PFSK-1 (cell line): ENCODE results near the gene GAB1.

Source experiments
- POLR2AphosphoS5 ChIP-seq: IDR thresholded peaks from 2 replicates; pipeline ENCODE4 v1.6.1; 2012; ENCODE audit warnings: low read depth, mild to moderate bottlenecking, control low read depth, low read length, moderate library complexity
- TAF1 ChIP-seq: IDR thresholded peaks from 2 replicates; pipeline ENCODE4 v1.6.1; 2012; ENCODE audit warnings: low read length, control low read depth, borderline replicate concordance; ENCODE audit not compliant: insufficient read depth

DNA sequence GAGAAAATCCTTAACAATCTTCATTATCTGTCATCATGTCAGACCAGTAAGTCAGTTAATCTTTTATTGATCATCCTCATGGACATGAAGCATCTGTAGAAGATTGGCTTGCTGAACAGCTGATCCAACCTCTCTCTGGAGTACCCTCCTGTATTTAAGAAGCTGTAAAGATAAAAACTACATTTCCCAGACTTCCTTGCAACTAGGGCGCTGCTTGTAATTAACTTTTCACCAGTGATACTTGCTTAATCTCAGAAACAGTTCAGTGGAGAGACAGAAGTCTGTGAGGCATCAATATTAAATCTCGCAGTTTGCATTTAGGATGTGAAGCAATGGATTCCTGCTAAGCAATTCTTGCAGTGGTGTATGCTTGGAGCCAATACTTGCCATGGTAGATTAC lies 140.8 kb downstream of the GAB1 start:
- no peak for TF ChIP-seq POLR2AphosphoS5
- TF ChIP-seq TAF1, result no peak
